ENCODE data around the gene NYAP2.

- no peak for TF ChIP-seq ZFX (IDR thresholded peaks at IDR 0.05)
- no peak for TF ChIP-seq CTCF (IDR thresholded peaks at IDR 0.05 in 2 of 3, conservative IDR thresholded peaks at IDR 0.05 in 1 of 3; ENCODE audit: borderline replicate concordance in 1 of 3, insufficient read depth in 1 of 3, low read depth in 2 of 3, low read length in 2 of 3)
- TF ChIP-seq RAD21 (IDR thresholded peaks at IDR 0.05; ENCODE audit: low read depth), result no peak
- TF ChIP-seq POLR2AphosphoS5 (IDR thresholded peaks at IDR 0.05; ENCODE audit: low read depth, low read length), result no peak
These were observed 220.7 kb downstream of the NYAP2 start for GRCh38 chr2:225620227-225620626.

Data from HCT116 (cell line).